Measurements from ENCODE around the gene UBE3B.

DNA sequence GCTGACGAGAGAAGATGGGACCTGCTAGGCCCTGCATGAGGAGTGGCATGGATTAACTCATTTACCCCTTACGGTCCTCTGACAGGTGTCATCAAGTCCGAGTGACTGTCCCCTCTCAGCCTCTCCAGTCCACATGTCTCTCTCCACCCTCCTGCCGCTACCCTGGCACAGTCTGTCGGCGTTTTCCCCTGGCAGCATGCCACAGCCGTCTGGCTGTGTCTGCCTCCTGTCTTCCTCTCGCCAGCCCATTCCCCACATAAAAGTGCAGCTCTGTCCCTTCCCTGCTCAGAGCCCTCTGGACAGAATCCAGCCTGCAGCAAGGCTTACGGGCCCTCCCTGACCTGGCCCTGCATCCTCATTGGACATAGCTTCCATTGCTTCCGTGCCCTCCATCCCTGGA lies 45.6 kb downstream of the UBE3B start:
- TF ChIP-seq, protein P1, sequence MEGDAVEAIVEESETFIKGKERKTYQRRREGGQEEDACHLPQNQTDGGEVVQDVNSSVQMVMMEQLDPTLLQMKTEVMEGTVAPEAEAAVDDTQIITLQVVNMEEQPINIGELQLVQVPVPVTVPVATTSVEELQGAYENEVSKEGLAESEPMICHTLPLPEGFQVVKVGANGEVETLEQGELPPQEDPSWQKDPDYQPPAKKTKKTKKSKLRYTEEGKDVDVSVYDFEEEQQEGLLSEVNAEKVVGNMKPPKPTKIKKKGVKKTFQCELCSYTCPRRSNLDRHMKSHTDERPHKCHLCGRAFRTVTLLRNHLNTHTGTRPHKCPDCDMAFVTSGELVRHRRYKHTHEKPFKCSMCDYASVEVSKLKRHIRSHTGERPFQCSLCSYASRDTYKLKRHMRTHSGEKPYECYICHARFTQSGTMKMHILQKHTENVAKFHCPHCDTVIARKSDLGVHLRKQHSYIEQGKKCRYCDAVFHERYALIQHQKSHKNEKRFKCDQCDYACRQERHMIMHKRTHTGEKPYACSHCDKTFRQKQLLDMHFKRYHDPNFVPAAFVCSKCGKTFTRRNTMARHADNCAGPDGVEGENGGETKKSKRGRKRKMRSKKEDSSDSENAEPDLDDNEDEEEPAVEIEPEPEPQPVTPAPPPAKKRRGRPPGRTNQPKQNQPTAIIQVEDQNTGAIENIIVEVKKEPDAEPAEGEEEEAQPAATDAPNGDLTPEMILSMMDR (IDR thresholded peaks at IDR 0.05): no peak
- no peak for TF ChIP-seq POLR2A (IDR thresholded peaks at IDR 0.05)

Measured in lower leg skin (tissue), 3 donors.